Measurements from ENCODE around the gene RGS12.
A peak's percentile ranks its signal among the peaks of the same experiment; 100 is the strongest.

RGS12 gene

DNA sequence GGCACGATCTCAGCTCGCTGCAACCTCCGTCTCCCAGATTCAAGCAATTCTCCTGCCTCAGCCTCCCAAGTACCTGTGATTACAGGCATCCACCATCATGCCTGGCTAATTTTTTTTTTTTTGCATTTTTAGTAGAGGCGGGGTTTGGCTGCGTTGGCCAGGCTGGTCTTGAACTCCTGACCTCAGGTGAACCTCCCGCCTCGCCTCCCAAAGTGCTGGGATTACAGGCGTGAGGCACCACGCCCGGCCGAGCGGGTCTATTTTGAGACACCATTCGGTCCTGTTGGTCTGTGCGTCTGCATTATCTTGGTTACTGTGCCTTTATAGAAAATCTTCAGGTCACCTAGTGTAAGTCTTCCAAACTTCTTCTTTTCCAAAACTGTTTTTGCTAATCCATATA lies 21.7 kb upstream of the RGS12 start:
- H3K4me1 ChIP-seq = no peaks in the 10 kb centered on the region
- no peak overlapping the region for H3K4me3 ChIP-seq (ENCODE audit: low read depth, low read length)
- H3K27me3 ChIP-seq = no peaks in the 10 kb centered on the region
- TF ChIP-seq, protein P1, sequence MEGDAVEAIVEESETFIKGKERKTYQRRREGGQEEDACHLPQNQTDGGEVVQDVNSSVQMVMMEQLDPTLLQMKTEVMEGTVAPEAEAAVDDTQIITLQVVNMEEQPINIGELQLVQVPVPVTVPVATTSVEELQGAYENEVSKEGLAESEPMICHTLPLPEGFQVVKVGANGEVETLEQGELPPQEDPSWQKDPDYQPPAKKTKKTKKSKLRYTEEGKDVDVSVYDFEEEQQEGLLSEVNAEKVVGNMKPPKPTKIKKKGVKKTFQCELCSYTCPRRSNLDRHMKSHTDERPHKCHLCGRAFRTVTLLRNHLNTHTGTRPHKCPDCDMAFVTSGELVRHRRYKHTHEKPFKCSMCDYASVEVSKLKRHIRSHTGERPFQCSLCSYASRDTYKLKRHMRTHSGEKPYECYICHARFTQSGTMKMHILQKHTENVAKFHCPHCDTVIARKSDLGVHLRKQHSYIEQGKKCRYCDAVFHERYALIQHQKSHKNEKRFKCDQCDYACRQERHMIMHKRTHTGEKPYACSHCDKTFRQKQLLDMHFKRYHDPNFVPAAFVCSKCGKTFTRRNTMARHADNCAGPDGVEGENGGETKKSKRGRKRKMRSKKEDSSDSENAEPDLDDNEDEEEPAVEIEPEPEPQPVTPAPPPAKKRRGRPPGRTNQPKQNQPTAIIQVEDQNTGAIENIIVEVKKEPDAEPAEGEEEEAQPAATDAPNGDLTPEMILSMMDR (IDR thresholded peaks at IDR 0.05; ENCODE audit: low read depth, low read length) = no peak
- no peak for DNase-seq
- no peaks in the 10 kb centered on the region for H3K9me3 ChIP-seq
- no peaks in the 10 kb centered on the region for H3K36me3 ChIP-seq

DNA sequence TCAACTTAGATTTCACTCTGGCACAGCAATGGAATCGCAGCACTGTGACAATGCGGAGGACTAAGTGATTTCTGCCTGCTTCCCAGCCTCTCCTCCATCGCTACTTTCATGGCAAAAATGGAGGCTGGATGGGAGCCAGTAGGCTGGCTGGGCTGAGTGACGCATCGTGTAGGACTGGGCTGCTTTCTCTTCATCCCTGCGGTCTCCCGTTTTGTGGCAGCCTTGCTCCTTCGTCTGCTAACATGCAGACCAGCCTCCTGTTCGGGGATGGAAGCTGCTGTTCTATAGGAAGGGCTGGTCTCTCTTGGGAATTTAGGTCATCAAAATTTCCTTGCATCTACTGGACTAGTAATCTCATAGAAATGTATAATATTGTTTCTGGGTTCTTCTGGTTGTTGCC lies 15.8 kb upstream of the RGS12 start:
- no peaks in the 10 kb centered on the region for H3K9me3 ChIP-seq
- no peaks in the 10 kb centered on the region for H3K36me3 ChIP-seq
- H3K4me3 ChIP-seq (ENCODE audit: low read depth, low read length) = peak overlapping the region; percentile 21
- H3K4me1 ChIP-seq = peaks cover 3% of the 10 kb centered on the region; the same call in 1 of the 2 replicates
- TF ChIP-seq, protein P1 (IDR thresholded peaks at IDR 0.05; ENCODE audit: low read depth, low read length) = no peak
- H3K27me3 ChIP-seq = no peaks in the 10 kb centered on the region
- peak; percentile 47 for DNase-seq

DNA sequence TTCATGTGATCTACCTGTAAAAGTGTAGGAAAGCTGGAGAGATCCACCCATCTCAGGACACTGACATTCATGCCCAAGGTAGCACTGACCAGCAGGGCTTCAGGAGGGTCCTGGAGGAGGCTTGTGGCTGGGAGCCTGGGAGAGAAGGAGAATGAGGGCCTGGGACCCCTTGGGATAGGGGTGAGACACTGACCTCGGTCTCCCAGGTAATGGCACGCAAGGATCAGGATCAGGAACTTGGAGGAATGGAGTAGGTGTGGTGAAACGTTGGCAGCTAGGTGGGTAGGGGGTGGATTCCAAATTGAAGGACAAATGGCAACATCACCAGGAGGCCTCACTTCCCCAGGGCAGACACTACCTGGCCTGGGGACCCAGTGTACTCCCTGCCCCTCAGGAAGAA lies 12.4 kb upstream of the RGS12 start:
- Histone ChIP-seq H3K4me3 (ENCODE audit: low read depth, low read length) (no peak overlapping the region), H3K4me1 (peaks cover 3% of the 10 kb centered on the region; the same call in 1 of the 2 replicates), H3K9me3 (no peaks in the 10 kb centered on the region; the same call in 1 of the 2 replicates), H3K36me3 (no peaks in the 10 kb centered on the region), H3K27me3 (no peaks in the 10 kb centered on the region)
- no peak for DNase-seq
- TF ChIP-seq, protein P1 (IDR thresholded peaks at IDR 0.05; ENCODE audit: low read depth, low read length) = no peak

DNA sequence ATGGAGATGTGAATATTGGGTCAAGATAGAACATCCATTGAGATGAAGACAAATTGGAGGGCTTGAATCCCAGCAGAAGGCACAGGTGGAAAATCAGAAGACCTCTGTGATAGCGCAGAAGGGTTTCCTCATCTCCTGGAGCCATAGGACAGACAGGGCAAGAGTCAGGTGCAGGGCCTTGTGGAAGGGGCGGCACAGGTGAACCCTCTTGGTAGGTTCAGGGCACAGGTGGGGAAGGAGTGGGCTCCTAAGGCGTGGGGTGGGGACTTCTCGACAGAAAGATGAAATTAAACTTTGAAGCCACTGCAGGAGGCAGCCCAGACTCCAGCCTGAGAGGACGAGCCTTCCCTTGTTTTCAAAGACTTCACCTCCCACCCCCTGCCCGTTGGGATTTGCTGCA lies 9.3 kb upstream of the RGS12 start:
- TF ChIP-seq, protein P1 (IDR thresholded peaks at IDR 0.05; ENCODE audit: low read depth, low read length) = no peak
- H3K27me3 ChIP-seq = no peaks in the 10 kb centered on the region
- no peaks in the 10 kb centered on the region for H3K36me3 ChIP-seq
- H3K9me3 ChIP-seq = no peaks in the 10 kb centered on the region; the same call in 1 of the 2 replicates
- H3K4me1 ChIP-seq = no peaks in the 10 kb centered on the region
- DNase-seq = no peak
- no peak overlapping the region for H3K4me3 ChIP-seq (ENCODE audit: low read depth, low read length)

DNA sequence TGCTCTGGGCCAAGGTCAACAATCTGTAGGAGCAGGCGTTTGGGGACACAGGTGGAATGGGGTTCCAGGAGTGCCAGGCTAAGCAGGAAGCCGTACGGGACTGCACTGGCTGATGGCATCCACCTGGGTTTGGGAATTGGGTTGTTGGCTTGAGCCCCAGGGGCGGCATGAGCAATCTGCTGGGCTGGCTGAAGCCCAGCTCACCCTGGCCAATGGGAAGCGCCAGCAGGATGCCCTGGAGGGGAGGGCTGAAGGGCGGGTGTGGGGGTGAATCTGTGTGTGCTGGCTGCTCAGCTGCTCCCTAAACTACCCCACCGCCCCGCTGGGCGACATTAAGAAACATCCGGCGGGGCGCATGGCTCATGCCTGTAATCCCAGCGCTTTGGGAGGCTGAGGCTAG lies 8.9 kb upstream of the RGS12 start:
- no peaks in the 10 kb centered on the region; the same call in 1 of the 2 replicates for H3K9me3 ChIP-seq
- no peaks in the 10 kb centered on the region for H3K27me3 ChIP-seq
- H3K4me3 ChIP-seq (ENCODE audit: low read depth, low read length) = no peak overlapping the region
- no peaks in the 10 kb centered on the region for H3K4me1 ChIP-seq
- H3K36me3 ChIP-seq = no peaks in the 10 kb centered on the region
- DNase-seq = no peak
- TF ChIP-seq, protein P1 (IDR thresholded peaks at IDR 0.05; ENCODE audit: low read depth, low read length) = no peak

DNA sequence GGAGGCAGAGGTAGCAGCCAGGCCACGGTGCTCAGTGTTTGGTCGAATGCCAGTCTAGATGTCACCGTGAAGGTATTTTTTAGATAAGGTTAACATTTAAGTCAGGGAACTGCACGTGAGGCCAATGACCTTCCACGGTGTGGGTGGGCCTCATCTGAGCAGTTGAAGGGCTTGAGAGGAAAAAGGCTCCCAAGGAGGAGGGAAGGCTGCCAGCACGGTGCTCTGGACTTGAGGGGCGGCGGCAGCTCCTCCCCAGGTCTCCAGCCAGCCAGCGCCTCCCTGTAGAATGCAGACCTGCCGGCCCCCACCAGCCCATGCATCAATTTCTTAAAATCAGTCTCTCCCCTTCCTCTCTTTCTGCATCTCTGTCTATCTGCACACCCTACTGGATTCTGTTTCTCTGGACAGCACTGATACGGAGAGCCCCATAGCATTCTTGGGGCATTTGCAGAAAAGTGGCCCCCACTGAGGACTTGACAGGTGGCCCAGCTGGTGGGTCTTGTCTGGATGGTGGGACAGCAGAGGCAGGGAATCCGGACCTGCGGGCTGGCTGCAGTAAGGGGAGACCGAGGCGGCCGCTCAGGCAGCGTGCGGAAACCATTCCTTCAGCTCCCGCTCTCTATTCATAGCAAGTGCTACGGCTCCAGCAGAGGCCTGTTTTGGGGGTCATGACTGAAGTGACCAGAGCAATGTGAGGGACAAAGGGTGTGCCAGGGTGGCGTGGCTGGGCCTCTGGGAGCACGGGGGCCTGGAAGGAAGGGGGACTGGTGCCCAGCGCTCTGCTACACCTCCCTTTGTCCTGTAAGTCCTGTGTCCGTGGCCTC lies 7.9 kb upstream of the RGS12 start:
- no peaks in the 10 kb centered on the region; the same call in 1 of the 2 replicates for H3K9me3 ChIP-seq
- no peaks in the 10 kb centered on the region for H3K27me3 ChIP-seq
- no peak for DNase-seq
- H3K4me3 ChIP-seq (ENCODE audit: low read depth, low read length) = no peak overlapping the region
- H3K4me1 ChIP-seq = no peaks in the 10 kb centered on the region
- no peaks in the 10 kb centered on the region for H3K36me3 ChIP-seq
- TF ChIP-seq, protein P1 (IDR thresholded peaks at IDR 0.05; ENCODE audit: low read depth, low read length) = no peak

All from BE2C (cell line).